HepG2 (cell line): ENCODE results near the gene PARP16. TPM values are rescaled to one million over a fixed set of nuclear protein-coding genes. Genes with fewer than 3 reads are reported as not detected.

Experiments used
- ATAC-seq: fragments of 200-7000 bp; cut with Tn5 transposase; 3 replicates; pipeline ENCODE4 v1.9.1; 2020; ENCODE audit warnings: mild to moderate bottlenecking, moderate library complexity
- BruUV-seq: library from RNA; stranded (reverse); fragments of 400-500 nt; replicated peaks from 2 replicates; lab custom pipeline; 2021; lab: Mats Ljungman, UMichigan
- CTCF ChIA-PET: fragments of 300-600 bp; formaldehyde crosslinking; extraction: SDS; loops from one replicate; lab custom pipeline; 2021; ENCODE audit warnings: low total read pairs, inconsistent platforms, low intra/inter-chr PET ratio; lab: Yijun Ruan, JAX
- POLR2A ChIA-PET: fragments of 350-600 bp; sonication (Branson Sonifier 250); formaldehyde crosslinking; loops from one replicate; lab custom pipeline; 2020; ENCODE audit warnings: antibody characterized with exemption, inconsistent platforms; lab: Yijun Ruan, JAX
- DNase-seq: peaks from one replicate; pipeline ENCODE4 v3.0.0-alpha.2; 2015; ENCODE audit warnings: low spot score
- FAIRE-seq: peaks from 3 replicates; lab custom pipeline; 2011; peaks lifted over from hg19 to GRCh38; lab: Jason Lieb, UNC
- H2AFZ ChIP-seq: one replicate; pipeline ENCODE4 v1.6.1; 2011; ENCODE audit warnings: low read length, inconsistent platforms
- H3K27ac ChIP-seq: fragments of 300-600 bp; 3 replicates; pipeline ENCODE4 v1.8.0; 2011; ENCODE audit warnings: mixed run types, mild to moderate bottlenecking, mixed read lengths, low read length, inconsistent platforms; ENCODE audit not compliant: insufficient read depth; ENCODE audit errors: extremely low read length
- H3K27me3 ChIP-seq, 2 experiments: fragments of 200-600 bp in 1 of 2; 2 replicates in 1 of 2; 3 replicates in 1 of 2; pipeline versions ENCODE4 v1.6.0 to v1.8.0; 2011; ENCODE audit warnings: low read length in 2 of 2, mild to moderate bottlenecking in 2 of 2, moderate library complexity in 2 of 2, inconsistent platforms in 1 of 2; ENCODE audit not compliant: insufficient read depth in 2 of 2, control insufficient read depth in 1 of 2
- H3K36me3 ChIP-seq, 2 experiments: fragments of 200-600 bp in 1 of 2; replicated peaks in 1 of 2; 2 replicates in 1 of 2; 3 replicates in 1 of 2; pipeline versions ENCODE4 v1.5.1 to v1.8.0; 2011; ENCODE audit warnings: low read length in 2 of 2, inconsistent platforms in 1 of 2; ENCODE audit not compliant: insufficient read depth in 2 of 2, control insufficient read depth in 1 of 2
- H3K4me1 ChIP-seq: 2 replicates; pipeline ENCODE4 v1.5.1; 2012; ENCODE audit warnings: low read length, inconsistent platforms; ENCODE audit not compliant: insufficient read depth
- H3K4me2 ChIP-seq: 2 replicates; pipeline ENCODE4 v1.6.0; 2011; ENCODE audit warnings: low read depth, low read length, inconsistent platforms
- H3K4me3 ChIP-seq, 3 experiments: fragments of 200-600 bp in 1 of 3; sonication (generic), shearing (Covaris generic) in 1 of 3; replicated peaks in 1 of 3; 2 replicates each; pipeline ENCODE4 v1.5.1; 2011 to 2016; ENCODE audit warnings: low read length in 3 of 3, inconsistent platforms in 2 of 3, low read depth in 2 of 3, mild to moderate bottlenecking in 2 of 3, control low read depth in 1 of 3, mixed read lengths in 1 of 3; ENCODE audit not compliant: insufficient read depth in 1 of 3
- H3K79me2 ChIP-seq: one replicate; pipeline ENCODE4 v1.6.1; 2011; ENCODE audit warnings: low read length, inconsistent platforms; ENCODE audit not compliant: insufficient read depth
- H3K9ac ChIP-seq: 2 replicates; pipeline ENCODE4 v1.6.0; 2011; ENCODE audit warnings: mild to moderate bottlenecking, low read depth, low read length, inconsistent platforms; ENCODE audit not compliant: insufficient read depth
- H3K9me3 ChIP-seq: 2 replicates; pipeline ENCODE4 v1.5.1; 2012; ENCODE audit warnings: mild to moderate bottlenecking, low read length
- H4K20me1 ChIP-seq: 2 replicates; pipeline ENCODE4 v1.6.0; 2011; ENCODE audit warnings: inconsistent platforms, mild to moderate bottlenecking, low read length, moderate library complexity; ENCODE audit not compliant: insufficient read depth
- ASH2L ChIP-seq: fragments of 300-600, 200-600 bp; sonication (generic); IDR thresholded peaks from 2 replicates; pipeline ENCODE4 v1.7.0; 2017; ENCODE audit warnings: low read depth, mild to moderate bottlenecking, moderate library complexity, mixed read lengths, low read length; ENCODE audit not compliant: insufficient read length
- CBX2 ChIP-seq, 2 experiments: fragments of 200-600 bp in 1 of 2; sonication (generic); formaldehyde crosslinking in 1 of 2; IDR thresholded peaks; 2 replicates each; pipeline versions ENCODE4 v1.7.0 to v1.8.1; 2018 to 2022; ENCODE audit warnings: low read depth in 2 of 2, low read length in 1 of 2, mild to moderate bottlenecking in 1 of 2, missing genetic modification reagents in 1 of 2
- FIP1L1 ChIP-seq: fragments of 200-400 bp; formaldehyde crosslinking; IDR thresholded peaks from 2 replicates; pipeline ENCODE4 v1.6.1; 2018; ENCODE audit warnings: low read depth, mild to moderate bottlenecking, low read length, moderate library complexity, borderline replicate concordance; ENCODE audit not compliant: insufficient read depth
- FLYWCH1 ChIP-seq: sonication (generic); formaldehyde crosslinking; IDR thresholded peaks from 2 replicates; pipeline ENCODE4 v1.8.1; 2023; ENCODE audit warnings: mild to moderate bottlenecking, missing genetic modification reagents
- GTF2F1 ChIP-seq: fragments of 150-350 bp; IDR thresholded peaks from 2 replicates; pipeline ENCODE4 v1.6.1; 2014; ENCODE audit warnings: low read length
- HNRNPLL ChIP-seq: fragments of 200-400 bp; formaldehyde crosslinking; IDR thresholded peaks from 2 replicates; pipeline ENCODE4 v1.6.1; 2017; ENCODE audit warnings: mild to moderate bottlenecking, low read depth, low read length; ENCODE audit not compliant: poor library complexity, severe bottlenecking
- NFE2L1 ChIP-seq: sonication (generic); formaldehyde crosslinking; IDR thresholded peaks from 2 replicates; pipeline ENCODE4 v1.4.0; 2020; ENCODE audit warnings: missing genetic modification reagents, mild to moderate bottlenecking, borderline replicate concordance
- PRPF4 ChIP-seq: fragments of 200-400 bp; formaldehyde crosslinking; IDR thresholded peaks from 2 replicates; pipeline ENCODE4 v1.6.1; 2016; ENCODE audit warnings: low read length, low read depth; ENCODE audit not compliant: poor library complexity, severe bottlenecking
- RARG ChIP-seq: sonication (generic); formaldehyde crosslinking; IDR thresholded peaks from 2 replicates; pipeline ENCODE4 v1.4.0; 2020; ENCODE audit warnings: low read depth, mild to moderate bottlenecking, missing genetic modification reagents
- RXRB ChIP-seq: IDR thresholded peaks from 2 replicates; pipeline ENCODE4 v1.6.1; 2016; ENCODE audit warnings: borderline replicate concordance, missing genetic modification reagents, missing compliant biosample characterization
- SOX13 ChIP-seq, 3 experiments: fragments of 450-650 bp in 1 of 3; sonication (generic) in 1 of 3; formaldehyde crosslinking in 1 of 3; IDR thresholded peaks in 2 of 3; conservative IDR thresholded peaks in 1 of 3; 2 replicates each; pipeline versions ENCODE4 v1.5.0 to v1.6.1; 2016 to 2020; ENCODE audit warnings: antibody characterized with exemption in 1 of 3, mild to moderate bottlenecking in 1 of 3, missing compliant biosample characterization in 1 of 3, missing genetic modification reagents in 1 of 3, moderate library complexity in 1 of 3
- ZBTB39 ChIP-seq: sonication (generic); formaldehyde crosslinking; IDR thresholded peaks from 2 replicates; pipeline ENCODE4 v1.5.0; 2020; ENCODE audit warnings: missing genetic modification reagents
- ZEB1 ChIP-seq: IDR thresholded peaks from 2 replicates; pipeline ENCODE4 v1.6.1; 2012; ENCODE audit warnings: mild to moderate bottlenecking, low read depth, inconsistent platforms; ENCODE audit not compliant: insufficient replicate concordance
- ZNF124 ChIP-seq: sonication (generic); formaldehyde crosslinking; IDR thresholded peaks from 2 replicates; pipeline ENCODE4 v1.4.0; 2020; ENCODE audit warnings: missing genetic modification reagents
- ZNF331 ChIP-seq: sonication (generic); formaldehyde crosslinking; IDR thresholded peaks from 2 replicates; pipeline ENCODE4 v1.4.0; 2020; ENCODE audit warnings: missing genetic modification reagents
- ZNF530 ChIP-seq: sonication (generic); formaldehyde crosslinking; IDR thresholded peaks from 2 replicates; pipeline ENCODE4 v1.5.0; 2020; ENCODE audit warnings: low read depth, mild to moderate bottlenecking, missing genetic modification reagents
- ZNF747 ChIP-seq: sonication (generic); formaldehyde crosslinking; IDR thresholded peaks from 2 replicates; pipeline ENCODE4 v1.8.1; 2023; ENCODE audit warnings: missing genetic modification reagents, mild to moderate bottlenecking, borderline replicate concordance
- ZSCAN30 ChIP-seq: sonication (generic); formaldehyde crosslinking; IDR thresholded peaks from 2 replicates; pipeline ENCODE4 v1.5.0; 2020; ENCODE audit warnings: mild to moderate bottlenecking, missing genetic modification reagents
- ZUFSP ChIP-seq: sonication (generic); formaldehyde crosslinking; IDR thresholded peaks from 2 replicates; pipeline ENCODE4 v1.9.0; 2021; ENCODE audit warnings: missing genetic modification reagents, mild to moderate bottlenecking, borderline replicate concordance
- WGBS: methylation state at CpG from one replicate; pipeline ENCODE4 v1.1.6; 2017; ENCODE audit warnings: low lambda C conversion rate; 5-methylcytosine and 5-hydroxymethylcytosine counted together
- in situ Hi-C: cut with HindIII; loops from 2 replicates; pipeline ENCODE4 v1.10.0; 2017; ENCODE audit warnings: low pct_unique_long_range_greater_than_20kb; ENCODE audit not compliant: extremely low pct_ligation_motif_present
- intact Hi-C: fragments of 100-400 bp; cut with micrococcal nuclease; formaldehyde crosslinking; loops from one replicate; pipeline ENCODE4 v1.10.0; 2022; ENCODE audit not compliant: unreplicated experiment
- polyA plus RNA-seq, 8 experiments: library from polyadenylated mRNA; depleted of rRNA in 3 of 8; stranded (reverse) in 7 of 8; unstranded in 1 of 8; fragments of >200 nt; fragmentation: Illumina TruSeq in 4 of 8; extraction: Trizol in 4 of 8; gene quantifications; 2 replicates each; pipeline versions ENCODE4 v1.2.1 to v1.2.3, GENCODE V29; 2011 to 2016; ENCODE audit warnings: low read depth in 4 of 8, missing spikeins in 1 of 8, mixed read lengths in 1 of 8; ENCODE audit not compliant: insufficient read depth in 1 of 8
- total RNA-seq, 5 experiments: library from RNA; depleted of rRNA; stranded (reverse); fragments of >200 nt; fragmentation: Illumina TruSeq; extraction: Trizol; gene quantifications; 2 replicates each; pipeline ENCODE4 v1.2.3, GENCODE V29; 2016; ENCODE audit warnings: low read depth in 1 of 5

Gene PARP16
- total and polyA plus RNA-seq, 2 of the 13 experiments (the other 11 are each of a cell fraction or from before 2014, with no cell fraction given): 6.8 to 7.6 TPM

- H3K36me3 ChIP-seq: no peaks in the 10 kb centered on the region
- no peak overlapping the region for H3K27ac ChIP-seq
- no peak for ATAC-seq
- in situ Hi-C loops (no loop called here), intact Hi-C loops (no loop called here)
- H3K9me3 ChIP-seq: no peaks in the 10 kb centered on the region
- H3K79me2 ChIP-seq: no peaks in the 10 kb centered on the region
- no peak overlapping the region for H3K9ac ChIP-seq
- CTCF ChIA-PET: no interaction called here
- no peaks in the 10 kb centered on the region for H4K20me1 ChIP-seq
- DNase-seq: no peak
- H3K27me3 ChIP-seq: no peaks in the 10 kb centered on the region
- 92% methylated on average over 6 of the region's 6 CpGs for WGBS
- H3K4me2 ChIP-seq: no peak overlapping the region
- no peak for FAIRE-seq
- H3K4me1 ChIP-seq: peaks cover 51% of the 10 kb centered on the region
- POLR2A ChIA-PET: no interaction called here
- no peak overlapping the region for H2AFZ ChIP-seq
- TF ChIP-seq ASH2L (no peak), ZBTB39 (CRISPR knock-in tag) (no peak), ZUFSP (no peak), ZNF530 (CRISPR knock-in tag) (no peak), SOX13 (IDR thresholded peaks at IDR 0.05) (no peak), SOX13 (CRISPR knock-in tag; conservative IDR thresholded peaks at IDR 0.05 in 1 of 2, IDR thresholded peaks at IDR 0.05 in 1 of 2) (no peak), ZSCAN30 (CRISPR knock-in tag) (no peak), HNRNPLL (no peak), NFE2L1 (no peak), FIP1L1 (no peak), ZEB1 (no peak), RARG (CRISPR knock-in tag) (no peak), PRPF4 (no peak), ZNF124 (CRISPR knock-in tag) (no peak), RXRB (no peak), ZNF747 (no peak), GTF2F1 (no peak), ZNF331 (no peak), CBX2 (IDR thresholded peaks at IDR 0.05; ENCODE audit: low read depth, low read length) (no peak), CBX2 (CRISPR knock-in tag; IDR thresholded peaks at IDR 0.05; ENCODE audit: low read depth) (no peak), FLYWCH1 (CRISPR knock-in tag) (no peak)
- TF ChIP-seq, all 625 proteins: peak for 0
- no peak overlapping the region for H3K4me3 ChIP-seq
- no TSS peak for BruUV-seq
Measured at GRCh38 chr15:65246939-65247338, 39.7 kb downstream of the PARP16 start.
